ENCODE results near the gene DUSP9.

The DUSP9 gene

DNA sequence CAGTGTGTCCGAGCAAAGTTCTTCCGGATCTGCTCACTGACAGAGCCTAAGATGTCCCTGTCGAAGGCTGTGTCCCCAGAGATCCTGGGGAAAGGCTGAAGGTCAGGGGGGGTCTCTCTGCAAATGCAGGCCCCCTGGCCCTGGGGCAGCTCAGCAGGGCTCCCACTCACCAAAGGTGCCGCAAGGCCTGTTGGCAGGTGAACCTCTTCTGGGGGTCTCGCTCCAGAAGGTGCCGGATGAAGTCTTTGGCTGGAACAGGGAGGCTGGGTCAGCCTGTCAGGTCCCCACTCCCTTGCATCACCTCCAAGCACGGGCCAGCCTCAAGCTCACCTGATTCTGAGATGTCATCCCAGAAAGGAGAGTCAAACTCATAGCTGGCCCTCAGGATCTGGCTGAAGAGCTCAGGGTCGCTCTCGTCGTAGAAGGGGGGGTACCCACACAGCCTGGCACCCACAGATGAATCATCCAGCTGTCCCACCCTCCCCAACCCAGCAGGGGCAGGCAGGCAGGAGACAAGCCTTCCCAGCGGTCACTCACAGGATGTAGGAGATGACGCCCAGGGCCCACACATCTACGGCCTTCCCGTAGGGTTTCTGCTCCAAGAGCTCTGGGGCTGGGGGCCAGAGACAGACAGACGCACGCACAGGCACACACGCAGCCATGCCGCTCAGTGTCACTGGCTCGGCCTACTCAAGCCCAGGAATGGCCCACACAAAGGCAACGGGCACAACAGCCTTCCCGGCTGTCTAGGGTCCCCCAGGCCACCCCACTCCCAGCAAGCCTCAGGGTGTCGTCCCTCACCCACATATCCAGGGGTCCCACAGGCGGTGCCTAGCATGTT lies 24.0 kb downstream of the DUSP9 start:
- TF ChIP-seq, protein P1, sequence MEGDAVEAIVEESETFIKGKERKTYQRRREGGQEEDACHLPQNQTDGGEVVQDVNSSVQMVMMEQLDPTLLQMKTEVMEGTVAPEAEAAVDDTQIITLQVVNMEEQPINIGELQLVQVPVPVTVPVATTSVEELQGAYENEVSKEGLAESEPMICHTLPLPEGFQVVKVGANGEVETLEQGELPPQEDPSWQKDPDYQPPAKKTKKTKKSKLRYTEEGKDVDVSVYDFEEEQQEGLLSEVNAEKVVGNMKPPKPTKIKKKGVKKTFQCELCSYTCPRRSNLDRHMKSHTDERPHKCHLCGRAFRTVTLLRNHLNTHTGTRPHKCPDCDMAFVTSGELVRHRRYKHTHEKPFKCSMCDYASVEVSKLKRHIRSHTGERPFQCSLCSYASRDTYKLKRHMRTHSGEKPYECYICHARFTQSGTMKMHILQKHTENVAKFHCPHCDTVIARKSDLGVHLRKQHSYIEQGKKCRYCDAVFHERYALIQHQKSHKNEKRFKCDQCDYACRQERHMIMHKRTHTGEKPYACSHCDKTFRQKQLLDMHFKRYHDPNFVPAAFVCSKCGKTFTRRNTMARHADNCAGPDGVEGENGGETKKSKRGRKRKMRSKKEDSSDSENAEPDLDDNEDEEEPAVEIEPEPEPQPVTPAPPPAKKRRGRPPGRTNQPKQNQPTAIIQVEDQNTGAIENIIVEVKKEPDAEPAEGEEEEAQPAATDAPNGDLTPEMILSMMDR (IDR thresholded peaks at IDR 0.05) = no peak

DNA sequence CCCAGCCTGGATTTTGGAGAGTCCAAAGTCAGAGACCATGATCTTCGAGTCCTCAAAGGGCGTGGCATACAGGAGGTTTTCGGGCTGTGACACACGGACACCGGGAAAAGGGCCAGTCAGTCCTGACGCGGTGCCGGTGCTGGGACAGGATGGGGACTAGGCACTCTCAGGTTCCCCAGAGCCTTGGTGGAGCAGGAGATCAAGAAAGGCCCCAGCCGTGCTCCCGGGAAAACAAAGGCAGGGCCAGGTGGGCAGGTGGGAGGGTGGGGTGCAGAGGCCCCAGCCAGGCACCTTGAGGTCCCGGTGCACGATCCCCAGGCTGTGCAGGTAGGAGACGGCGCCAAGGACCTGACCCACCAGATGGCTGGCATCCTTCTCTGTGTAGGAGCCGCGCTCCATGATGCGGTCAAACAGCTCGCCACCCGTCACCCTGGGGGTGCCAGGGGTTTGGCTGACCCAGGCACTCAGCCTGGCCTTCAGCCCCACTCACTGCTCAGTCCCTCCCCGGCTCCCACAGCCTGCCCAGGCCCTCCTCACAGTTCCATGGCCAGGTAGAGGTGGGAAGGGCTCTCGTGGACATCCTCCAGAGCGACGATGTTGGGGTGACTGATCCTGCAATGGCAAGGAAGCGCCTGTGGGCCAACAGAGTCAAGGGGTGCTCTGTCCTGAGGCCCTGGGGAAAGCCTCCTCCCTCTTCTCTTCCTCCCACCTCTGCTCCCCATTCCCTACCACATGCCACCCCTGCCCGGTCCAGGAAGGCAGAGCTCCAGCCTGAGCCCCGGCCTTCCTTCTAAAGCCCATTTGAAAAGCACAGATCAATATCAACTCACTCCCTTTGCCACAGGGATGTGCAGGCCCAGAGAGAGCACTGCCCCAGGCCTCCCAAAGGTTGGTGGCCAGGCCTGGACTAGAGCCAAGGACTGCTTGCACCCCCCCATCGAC lies 24.9 kb downstream of the DUSP9 start:
- TF ChIP-seq, protein P1 (IDR thresholded peaks at IDR 0.05) = no peak

DNA sequence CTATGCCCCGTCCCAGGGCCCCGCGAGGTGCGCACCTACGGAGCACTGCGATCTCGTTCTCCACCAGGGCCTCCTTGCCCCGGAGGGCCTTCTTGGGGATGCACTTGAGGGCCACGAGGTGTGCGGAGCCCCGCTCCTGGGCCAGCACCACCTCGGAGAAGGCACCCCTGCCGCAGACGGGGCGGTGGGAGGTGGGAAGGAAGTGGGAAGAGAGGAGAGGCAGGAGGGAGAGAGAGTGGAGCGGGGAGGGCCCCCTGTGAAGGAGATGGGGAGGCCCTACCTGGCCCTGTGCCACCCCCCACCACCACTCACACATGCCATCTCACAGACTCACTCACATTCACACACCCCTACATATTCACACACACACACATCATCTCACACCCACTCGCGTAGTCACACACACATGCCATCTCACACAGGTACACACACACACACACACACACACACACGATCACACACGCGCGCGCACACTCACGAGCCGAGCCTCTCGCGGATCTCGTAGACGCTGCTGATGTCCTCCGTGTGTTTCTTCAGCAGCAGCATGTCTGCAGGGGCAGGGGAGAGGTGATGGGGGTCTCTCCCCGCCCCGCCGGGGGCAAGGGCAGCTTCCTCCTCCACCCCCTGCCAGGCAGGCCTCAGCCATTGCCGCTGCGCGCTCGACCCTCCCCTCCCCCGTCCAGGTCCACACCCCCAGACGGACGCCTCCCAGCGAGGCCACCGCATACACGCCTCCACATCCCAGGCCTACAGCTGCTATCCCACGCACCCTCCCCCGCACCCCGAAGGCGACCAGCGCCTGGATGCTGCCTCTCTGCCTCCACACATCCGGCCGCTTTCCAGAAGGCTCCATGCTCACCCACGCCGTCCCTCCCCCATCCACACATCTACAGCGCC lies 25.8 kb downstream of the DUSP9 start:
- TF ChIP-seq, protein P1 (IDR thresholded peaks at IDR 0.05) = no peak

DNA sequence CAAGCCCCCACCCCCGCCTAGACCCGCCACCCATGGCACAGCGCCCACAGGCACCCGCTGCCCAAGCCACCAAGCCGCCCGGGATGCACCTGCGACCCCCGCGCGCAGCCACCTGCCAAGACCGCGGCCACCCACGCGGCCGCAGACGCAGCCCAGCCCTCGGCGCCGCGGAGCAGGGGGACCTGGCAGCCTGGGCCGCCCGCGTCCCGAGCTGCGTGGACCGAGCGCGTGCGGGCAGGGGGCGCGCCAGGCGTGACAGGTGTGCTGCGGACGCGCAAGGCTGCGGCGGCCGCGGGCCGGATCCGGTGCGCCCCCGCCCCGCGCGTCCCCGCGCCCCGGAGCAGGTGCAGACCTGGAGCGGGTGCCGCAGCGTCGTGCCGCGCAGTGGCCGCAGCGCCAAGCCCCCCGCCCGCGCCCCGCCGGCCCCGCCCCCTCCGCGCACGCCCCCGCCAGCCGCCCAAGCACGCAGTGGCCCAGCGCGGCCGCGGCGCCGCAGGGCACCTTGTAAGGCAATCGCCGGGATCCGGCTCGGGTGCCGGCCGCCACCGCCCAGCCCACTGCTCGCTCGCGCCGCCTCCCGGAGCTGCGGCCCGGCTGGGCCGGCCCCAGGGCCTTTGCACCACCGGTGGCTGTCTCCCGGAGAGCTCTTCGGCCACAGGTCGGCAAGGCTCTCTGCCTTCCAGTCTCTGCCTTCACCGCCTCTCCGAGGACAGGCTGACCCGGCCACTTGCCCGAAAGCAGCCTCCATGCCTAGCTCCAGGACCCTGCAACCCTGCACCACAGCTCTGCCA lies 26.6 kb downstream of the DUSP9 start, which contains the start of gene PNCK:
TSS of gene PNCK (minus strand) at position 386 of the 791 bp plus-strand sequence. CDS start 737 bp downstream, outside the sequence.
- TF ChIP-seq, protein P1 (IDR thresholded peaks at IDR 0.05) = no peak

DNA sequence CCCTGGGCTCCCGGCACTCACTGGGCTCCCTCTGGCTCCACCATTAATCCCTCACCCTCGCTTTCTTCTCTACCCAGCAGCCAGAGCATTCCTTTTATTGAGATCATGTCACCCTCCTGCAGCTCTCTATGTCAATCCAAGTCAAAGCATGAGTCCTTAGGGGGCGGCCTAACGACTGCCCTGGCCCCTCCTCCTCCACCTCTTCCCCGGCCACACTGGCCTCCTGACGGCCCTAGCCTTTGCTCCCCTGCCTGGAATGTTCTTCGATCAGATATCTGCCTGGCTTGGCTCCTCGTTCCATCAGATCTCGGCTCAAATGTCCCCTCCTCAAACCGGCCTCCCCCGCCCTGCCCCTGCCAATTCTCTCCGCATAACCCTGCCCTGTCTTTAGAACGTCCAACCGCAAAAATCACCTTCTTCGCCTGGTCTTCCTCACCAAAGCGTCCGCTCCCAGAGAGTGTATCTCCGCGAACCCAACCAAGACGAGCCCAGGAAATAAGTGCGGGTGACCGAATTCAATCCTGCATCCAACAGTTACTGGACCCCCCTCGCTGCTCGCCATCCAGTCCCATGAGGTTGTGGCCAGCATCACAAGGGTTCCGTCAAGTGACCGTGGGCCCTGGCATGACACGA lies 27.3 kb downstream of the DUSP9 start:
- TF ChIP-seq, protein P1 (IDR thresholded peaks at IDR 0.05) = no peak

DNA sequence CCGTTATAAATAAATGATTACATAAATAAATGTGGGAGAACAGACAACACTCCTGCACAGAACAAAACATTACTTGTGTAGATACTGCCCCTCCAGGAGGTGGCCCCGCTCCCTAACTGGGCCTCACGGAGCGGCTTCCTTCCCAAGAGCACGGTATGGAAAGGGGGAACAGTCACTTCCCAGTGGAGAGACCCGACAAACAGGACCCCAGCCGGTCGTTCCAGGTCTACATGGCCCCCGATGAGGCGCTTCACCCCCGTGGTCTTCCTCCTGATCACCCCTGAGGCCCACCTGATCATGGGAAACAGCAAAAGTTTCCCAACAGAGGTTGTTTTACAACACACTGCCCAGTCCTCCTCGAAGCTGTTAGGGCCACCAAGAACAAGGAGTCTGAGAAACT lies 34.2 kb downstream of the DUSP9 start:
- TF ChIP-seq, protein P1 (IDR thresholded peaks at IDR 0.05) = no peak
